SU-DHL-6 (cell line): ENCODE results near the gene ZNF518A.
"Not testable (repeated sequence)": the region's sequence is repeated elsewhere in the genome, so short reads cannot be mapped to it uniquely, and the experiment has no call there.

Experiments used
- H2AFZ ChIP-seq: fragments of 200-600 bp; sonication (generic); 2 replicates; pipeline ENCODE4 v1.6.1; 2014; ENCODE audit warnings: low read depth, mild to moderate bottlenecking, moderate library complexity, mixed read lengths, antibody characterized with exemption, low read length; ENCODE audit not compliant: severe bottlenecking
- H3F3A ChIP-seq: fragments of 200-600 bp; shearing (Covaris generic); 2 replicates; pipeline ENCODE4 v1.6.0; 2016; ENCODE audit warnings: antibody characterized with exemption, mild to moderate bottlenecking; ENCODE audit not compliant: insufficient read depth
- H3K27ac ChIP-seq: fragments of 200-600 bp; sonication (generic); 2 replicates; pipeline ENCODE4 v1.5.1; 2016; ENCODE audit warnings: low read depth, mild to moderate bottlenecking, low read length, moderate library complexity, mixed read lengths
- H3K27me3 ChIP-seq: fragments of 200-600 bp; sonication (generic), shearing (Covaris generic); 2 replicates; pipeline ENCODE4 v1.6.0; 2014; ENCODE audit warnings: mild to moderate bottlenecking, low read length
- H3K36me3 ChIP-seq: fragments of 200-600 bp; sonication (generic); 2 replicates; pipeline ENCODE4 v1.6.1; 2014; ENCODE audit warnings: mild to moderate bottlenecking, low read length, mixed read lengths
- H3K4me2 ChIP-seq: fragments of 300-600, 200-600 bp; shearing (Covaris generic), sonication (generic); 2 replicates; pipeline ENCODE4 v1.6.0; 2014; ENCODE audit warnings: low read length, low read depth, mild to moderate bottlenecking; ENCODE audit not compliant: poor library complexity, severe bottlenecking
- H3K4me3 ChIP-seq: fragments of 200-600 bp; sonication (generic); 2 replicates; pipeline ENCODE4 v1.5.1; 2014; ENCODE audit warnings: antibody characterized with exemption, low read length, mild to moderate bottlenecking, mixed read lengths; ENCODE audit not compliant: insufficient read depth, poor library complexity, severe bottlenecking
- H3K79me2 ChIP-seq: fragments of 200-600 bp; sonication (generic); 2 replicates; pipeline ENCODE4 v1.6.1; 2014; ENCODE audit warnings: mild to moderate bottlenecking, low read length, moderate library complexity; ENCODE audit not compliant: insufficient read depth
- H3K9ac ChIP-seq: fragments of 200-600 bp; sonication (generic); 2 replicates; pipeline ENCODE4 v1.7.0; 2014; ENCODE audit warnings: mild to moderate bottlenecking, low read length
- H3K9me2 ChIP-seq: fragments of 200-600 bp; sonication (generic); replicated peaks from 2 replicates; pipeline ENCODE4 v1.6.1; 2014; ENCODE audit warnings: low read length; ENCODE audit not compliant: insufficient read depth
- H3K9me3 ChIP-seq: fragments of 200-600 bp; sonication (generic); 2 replicates; pipeline ENCODE4 v1.6.1; 2014; ENCODE audit warnings: low read length, mixed read lengths; ENCODE audit not compliant: insufficient read depth
- H4K20me1 ChIP-seq: fragments of 200-600 bp; sonication (generic); 2 replicates; pipeline ENCODE4 v1.6.1; 2014; ENCODE audit warnings: low read depth, mild to moderate bottlenecking, antibody characterized with exemption, low read length, moderate library complexity, mixed read lengths
- CTCF ChIP-seq: fragments of 200-600 bp; sonication (generic); IDR thresholded peaks from one replicate; pipeline ENCODE4 v1.5.1; 2017; ENCODE audit warnings: antibody characterized with exemption, mild to moderate bottlenecking, low read length, moderate library complexity; ENCODE audit not compliant: insufficient read depth, poor library complexity, severe bottlenecking
- EZH2phosphoT487 ChIP-seq: fragments of 200-600 bp; sonication (generic), shearing (Covaris generic); conservative IDR thresholded peaks from 2 replicates; pipeline ENCODE4 v1.6.1; 2018; ENCODE audit warnings: mild to moderate bottlenecking, antibody characterized with exemption, low read length, moderate library complexity, mixed read lengths

The ZNF518A gene

GRCh38 chr10:96188916-96189315 lies 58.8 kb downstream of the ZNF518A start:
- TF ChIP-seq EZH2phosphoT487 (no peak), CTCF (no peak)

GRCh38 chr10:96189505-96189904 lies 59.4 kb downstream of the ZNF518A start:
- H3K9ac ChIP-seq, H3F3A ChIP-seq, H3K27me3 ChIP-seq, H3K9me3 ChIP-seq, H3K9me2 ChIP-seq, H4K20me1 ChIP-seq, H3K4me3 ChIP-seq, H2AFZ ChIP-seq, H3K27ac ChIP-seq, H3K79me2 ChIP-seq, H3K4me2 ChIP-seq: not testable (repeated sequence)
- H3K36me3 ChIP-seq = peaks cover 38% of the 10 kb centered on the region

More at GRCh38 chr10:96188916-96189315, 58.8 kb downstream of the ZNF518A start:
- peaks cover 33% of the 10 kb centered on the region for H3K36me3 ChIP-seq
- no peak overlapping the region for H3K9ac ChIP-seq
- H3K4me3 ChIP-seq = no peak overlapping the region
- no peaks in the 10 kb centered on the region for H4K20me1 ChIP-seq
- H3K79me2 ChIP-seq = no peaks in the 10 kb centered on the region
- no peaks in the 10 kb centered on the region for H3K9me2 ChIP-seq
- H3K4me2 ChIP-seq = no peak overlapping the region
- H3K27me3 ChIP-seq = no peaks in the 10 kb centered on the region
- H3K9me3 ChIP-seq = no peaks in the 10 kb centered on the region
- H3F3A ChIP-seq = peaks cover 6% of the 10 kb centered on the region; the same call in 1 of the 2 replicates
- H2AFZ ChIP-seq = no peak overlapping the region
- no peak overlapping the region for H3K27ac ChIP-seq

GRCh38 chr10:96201525-96201924 lies 71.4 kb downstream of the ZNF518A start:
- no peaks in the 10 kb centered on the region for H3K9me3 ChIP-seq
- H3K9ac ChIP-seq = no peak overlapping the region
- H3K27me3 ChIP-seq = no peaks in the 10 kb centered on the region
- H3F3A ChIP-seq = 0 out of 2 replicates have a peak, but pooled peaks cover 3% of the 10 kb centered on the region
- H2AFZ ChIP-seq = no peak overlapping the region
- H3K79me2 ChIP-seq = no peaks in the 10 kb centered on the region
- no peak overlapping the region for H3K27ac ChIP-seq
- no peak for TF ChIP-seq CTCF
- no peak for TF ChIP-seq EZH2phosphoT487
- H3K4me3 ChIP-seq = no peak overlapping the region
- H3K4me2 ChIP-seq = no peak overlapping the region
- peaks cover 68% of the 10 kb centered on the region for H3K36me3 ChIP-seq
- no peaks in the 10 kb centered on the region for H4K20me1 ChIP-seq
- H3K9me2 ChIP-seq = no peaks in the 10 kb centered on the region

GRCh38 chr10:96205580-96205979 lies 75.5 kb downstream of the ZNF518A start:
- Histone ChIP-seq H3K9me2 (no peaks in the 10 kb centered on the region), H3K79me2 (no peaks in the 10 kb centered on the region), H2AFZ (no peak overlapping the region), H3K9me3 (no peaks in the 10 kb centered on the region), H4K20me1 (no peaks in the 10 kb centered on the region), H3K9ac (no peak overlapping the region), H3K4me2 (no peak overlapping the region), H3K4me3 (no peak overlapping the region), H3K27me3 (no peaks in the 10 kb centered on the region), H3K27ac (no peak overlapping the region), H3K36me3 (peaks cover 54% of the 10 kb centered on the region), H3F3A (0 out of 2 replicates have a peak, but pooled peaks cover 3% of the 10 kb centered on the region)
- no peak for TF ChIP-seq EZH2phosphoT487
- TF ChIP-seq CTCF = no peak
